Body of pancreas (tissue), 4 donors: ENCODE data around the gene SEC24D.

Source experiments
- POLR2A ChIP-seq, 3 donors: fragments of 450-650 bp; IDR thresholded peaks; one replicate each; pipeline ENCODE4 v1.6.1; 2016; ENCODE audit warnings: antibody characterized with exemption in 3 of 3, mild to moderate bottlenecking in 2 of 3
- TF ChIP-seq, protein P1 (sequence below), 7 experiments: fragments of 450-650 bp in 4 of 7; fragments of 200-600 bp in 3 of 7; sonication (generic) in 3 of 7; IDR thresholded peaks; one replicate each; pipeline ENCODE4 v1.5.1; 2016 to 2019; ENCODE audit warnings: antibody characterized with exemption in 7 of 7

DNA sequence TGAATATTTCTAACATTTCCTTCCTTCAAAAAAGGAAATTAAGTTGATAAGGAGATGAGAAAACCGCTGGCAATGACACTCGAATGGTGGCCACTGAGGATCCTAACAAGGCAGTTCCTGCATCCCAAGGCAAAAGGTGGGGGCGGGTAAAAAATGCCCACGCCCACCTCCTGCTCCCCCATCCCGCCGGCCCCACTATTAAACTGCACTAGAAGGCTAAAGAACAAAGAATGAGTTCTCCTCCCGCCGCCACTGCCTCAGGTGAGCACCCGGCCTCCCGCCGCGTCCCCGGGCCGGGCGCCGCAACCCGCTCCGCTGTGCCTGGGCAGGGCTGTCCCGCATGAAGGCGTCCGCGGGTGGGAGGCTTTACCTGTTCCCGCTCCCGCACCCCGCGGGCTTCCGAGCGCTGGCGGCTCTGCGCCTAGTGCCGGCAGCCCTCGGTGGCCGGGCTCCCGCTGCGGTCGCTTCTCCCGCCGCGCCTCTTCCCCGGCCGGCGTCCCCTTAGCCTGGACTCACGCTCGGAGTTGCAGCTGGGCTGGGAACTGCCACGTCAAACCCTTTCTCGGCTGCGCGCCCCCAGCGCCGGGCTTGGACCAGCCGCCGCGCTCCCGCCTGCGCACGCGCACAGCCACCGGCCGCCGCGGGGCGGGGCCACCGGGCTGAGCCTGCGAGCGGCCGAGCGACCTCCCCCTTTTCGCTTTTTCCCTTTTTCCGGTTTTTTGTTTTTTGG, at the start of gene SEC24D:
- TF ChIP-seq, protein P1, sequence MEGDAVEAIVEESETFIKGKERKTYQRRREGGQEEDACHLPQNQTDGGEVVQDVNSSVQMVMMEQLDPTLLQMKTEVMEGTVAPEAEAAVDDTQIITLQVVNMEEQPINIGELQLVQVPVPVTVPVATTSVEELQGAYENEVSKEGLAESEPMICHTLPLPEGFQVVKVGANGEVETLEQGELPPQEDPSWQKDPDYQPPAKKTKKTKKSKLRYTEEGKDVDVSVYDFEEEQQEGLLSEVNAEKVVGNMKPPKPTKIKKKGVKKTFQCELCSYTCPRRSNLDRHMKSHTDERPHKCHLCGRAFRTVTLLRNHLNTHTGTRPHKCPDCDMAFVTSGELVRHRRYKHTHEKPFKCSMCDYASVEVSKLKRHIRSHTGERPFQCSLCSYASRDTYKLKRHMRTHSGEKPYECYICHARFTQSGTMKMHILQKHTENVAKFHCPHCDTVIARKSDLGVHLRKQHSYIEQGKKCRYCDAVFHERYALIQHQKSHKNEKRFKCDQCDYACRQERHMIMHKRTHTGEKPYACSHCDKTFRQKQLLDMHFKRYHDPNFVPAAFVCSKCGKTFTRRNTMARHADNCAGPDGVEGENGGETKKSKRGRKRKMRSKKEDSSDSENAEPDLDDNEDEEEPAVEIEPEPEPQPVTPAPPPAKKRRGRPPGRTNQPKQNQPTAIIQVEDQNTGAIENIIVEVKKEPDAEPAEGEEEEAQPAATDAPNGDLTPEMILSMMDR (IDR thresholded peaks at IDR 0.05) = peak in 2 of 7 experiments; percentile 25 to 29
- TF ChIP-seq POLR2A (IDR thresholded peaks at IDR 0.05) = peak; percentile 77 to 82 (median 78)
